ENCODE measurements around the gene RXRB. TPM values are rescaled to one million over a fixed set of nuclear protein-coding genes. Genes with fewer than 3 reads are reported as not detected.

RXRB gene
- total and polyA plus RNA-seq, 2 donors (not counting 3 experiments of a cell fraction or from before 2014, with no cell fraction given): 43.4 to 44.4 TPM

DNA sequence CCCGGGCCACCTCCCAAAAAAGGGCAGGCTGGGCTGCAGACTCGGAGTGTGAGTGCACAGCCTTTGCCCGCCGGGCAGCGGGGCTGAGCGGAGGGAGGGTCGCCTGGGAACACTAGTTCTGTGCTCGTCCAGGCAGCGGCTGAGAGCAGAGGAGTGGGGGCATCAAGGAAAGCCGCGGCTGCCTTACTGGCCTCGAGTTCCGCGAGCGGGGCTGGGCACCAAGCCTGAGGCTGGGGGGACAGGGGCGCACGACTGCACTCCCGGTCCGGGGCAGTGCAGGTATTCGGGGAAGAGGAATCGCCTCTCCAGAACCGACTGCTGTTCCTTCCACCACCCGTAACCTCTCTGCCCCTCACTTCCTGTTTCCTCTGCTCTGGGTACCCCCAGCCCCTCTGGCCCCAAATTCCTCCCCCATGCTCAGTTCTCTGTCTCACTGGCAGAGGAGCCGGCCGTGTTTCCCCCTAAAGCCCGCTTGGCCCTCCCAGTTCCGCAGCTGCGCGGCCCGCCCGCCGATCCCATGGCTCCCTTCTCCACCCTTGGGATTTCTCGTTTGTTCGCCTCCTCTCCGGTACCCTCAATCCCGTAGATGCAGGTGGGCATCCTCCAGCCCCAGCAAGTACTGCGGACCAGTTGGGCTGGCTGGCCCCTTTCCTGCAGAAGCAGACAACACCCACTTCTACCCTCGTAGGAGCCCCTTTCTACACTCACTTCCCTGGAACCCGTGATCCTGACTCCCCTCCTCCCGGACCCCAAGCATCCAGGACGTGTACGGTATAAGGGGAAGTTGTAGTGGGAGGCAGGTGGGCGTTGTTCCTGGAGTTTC lies 12.9 kb upstream of the RXRB start:
- peak; percentile 15 for FAIRE-seq
- POLR2A ChIA-PET: interaction anchor here (0.6 kb wide), 1 partner anchor 104 kb away, joined by 4 read pairs; the partner anchor contains the start of gene ZBTB22
- intact Hi-C loops (cut with micrococcal nuclease): no loop called here

DNA sequence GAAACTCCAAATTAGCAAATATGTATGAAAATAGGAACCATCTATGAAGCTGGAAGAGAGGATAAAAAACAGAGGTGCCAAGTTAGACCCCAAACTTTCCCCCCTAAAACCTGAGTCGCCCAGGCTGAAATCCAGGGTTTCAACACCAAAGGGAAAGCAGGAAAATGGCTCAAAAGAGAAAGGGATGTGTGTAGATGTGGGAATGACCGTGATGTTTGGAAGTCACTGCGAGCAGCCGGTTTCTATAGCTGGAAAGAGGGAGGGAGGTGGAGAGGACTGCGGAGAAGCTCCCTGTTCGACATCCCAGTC lies 12.3 kb upstream of the RXRB start:
- H2AFZ ChIP-seq (ENCODE audit: low read depth, low read length): peak overlapping the region; percentile 8

More for the DNA sequence above, 12.9 kb upstream of the RXRB start:
- H3K79me2 ChIP-seq (ENCODE audit: control insufficient read depth, insufficient read depth, low read length): no peaks in the 10 kb centered on the region
- dilution Hi-C loops (cut with MboI; ENCODE audit: extremely low pct_ligation_motif_present, low sequenced_read_pairs): no loop called here
- no peak for DNase-seq (ENCODE audit: low read depth, low spot score)
- H3K4me3 ChIP-seq (replicated peaks in 1 of 3; ENCODE audit: insufficient read depth in 1 of 3, low read depth in 1 of 3, low read length in 3 of 3): peak overlapping the region; percentile 26 to 48 (median 30)
- no TSS peak for BruUV-seq (replicated peaks)
- H3K4me1 ChIP-seq (ENCODE audit: control insufficient read depth, extremely low read depth, insufficient read depth, low read length): peaks cover 8% of the 10 kb centered on the region
- CTCF ChIA-PET: interaction anchor here (0.9 to 1.9 kb wide), 2 partner anchors 33 to 35 kb away, joined by 3 to 13 read pairs; no protein-coding TSS in a partner anchor
- no peaks in the 10 kb centered on the region for H4K20me1 ChIP-seq (replicated peaks; ENCODE audit: control insufficient read depth, extremely low read depth, insufficient read depth, low read length)
- no peak overlapping the region for H3K9ac ChIP-seq (replicated peaks; ENCODE audit: extremely low read depth, insufficient read depth, low read length)
- peak overlapping the region; percentile 8 for H2AFZ ChIP-seq (ENCODE audit: low read depth, low read length)
- peaks cover 0 to 3% of the 10 kb centered on the region in 2 experiments for H3K36me3 ChIP-seq (ENCODE audit: control insufficient read depth in 2 of 2, extremely low read depth in 1 of 2, insufficient read depth in 2 of 2, low read length in 2 of 2)
- TF ChIP-seq FOS (IDR thresholded peaks at IDR 0.05; ENCODE audit: borderline replicate concordance, insufficient read depth, low read length) (no peak), POLR2AphosphoS5 (IDR thresholded peaks at IDR 0.05; ENCODE audit: insufficient read depth, low read depth, low read length) (peak; percentile 47), POLR2A (IDR thresholded peaks at IDR 0.05; ENCODE audit: low read depth, low read length) (peak; percentile 66)
- peaks cover 3 to 7% of the 10 kb centered on the region in 2 experiments for H3K27me3 ChIP-seq (ENCODE audit: control insufficient read depth in 2 of 2, insufficient read depth in 2 of 2, low read length in 2 of 2)
- H3K9me3 ChIP-seq (replicated peaks; ENCODE audit: control insufficient read depth, insufficient read depth, low read length): no peaks in the 10 kb centered on the region
- H3K27ac ChIP-seq (ENCODE audit: insufficient read depth, low read depth, low read length): no peak overlapping the region
- H3K9me1 ChIP-seq (replicated peaks; ENCODE audit: control insufficient read depth, extremely low read depth, insufficient read depth, low read length): no peaks in the 10 kb centered on the region
- H3K4me2 ChIP-seq (ENCODE audit: insufficient read depth, low read length): peak overlapping the region; percentile 89

More for the DNA sequence above, 12.3 kb upstream of the RXRB start:
- TF ChIP-seq, protein P1, sequence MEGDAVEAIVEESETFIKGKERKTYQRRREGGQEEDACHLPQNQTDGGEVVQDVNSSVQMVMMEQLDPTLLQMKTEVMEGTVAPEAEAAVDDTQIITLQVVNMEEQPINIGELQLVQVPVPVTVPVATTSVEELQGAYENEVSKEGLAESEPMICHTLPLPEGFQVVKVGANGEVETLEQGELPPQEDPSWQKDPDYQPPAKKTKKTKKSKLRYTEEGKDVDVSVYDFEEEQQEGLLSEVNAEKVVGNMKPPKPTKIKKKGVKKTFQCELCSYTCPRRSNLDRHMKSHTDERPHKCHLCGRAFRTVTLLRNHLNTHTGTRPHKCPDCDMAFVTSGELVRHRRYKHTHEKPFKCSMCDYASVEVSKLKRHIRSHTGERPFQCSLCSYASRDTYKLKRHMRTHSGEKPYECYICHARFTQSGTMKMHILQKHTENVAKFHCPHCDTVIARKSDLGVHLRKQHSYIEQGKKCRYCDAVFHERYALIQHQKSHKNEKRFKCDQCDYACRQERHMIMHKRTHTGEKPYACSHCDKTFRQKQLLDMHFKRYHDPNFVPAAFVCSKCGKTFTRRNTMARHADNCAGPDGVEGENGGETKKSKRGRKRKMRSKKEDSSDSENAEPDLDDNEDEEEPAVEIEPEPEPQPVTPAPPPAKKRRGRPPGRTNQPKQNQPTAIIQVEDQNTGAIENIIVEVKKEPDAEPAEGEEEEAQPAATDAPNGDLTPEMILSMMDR (IDR thresholded peaks at IDR 0.05; ENCODE audit: extremely low read depth in 1 of 2, insufficient read depth in 1 of 2, low read depth in 1 of 2, low read length in 2 of 2): no peak
- no peak for TF ChIP-seq GATA2 (IDR thresholded peaks at IDR 0.05; ENCODE audit: insufficient read depth, insufficient read length, low read depth, low read length)
- TF ChIP-seq, protein P2, sequence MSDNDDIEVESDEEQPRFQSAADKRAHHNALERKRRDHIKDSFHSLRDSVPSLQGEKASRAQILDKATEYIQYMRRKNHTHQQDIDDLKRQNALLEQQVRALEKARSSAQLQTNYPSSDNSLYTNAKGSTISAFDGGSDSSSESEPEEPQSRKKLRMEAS (IDR thresholded peaks at IDR 0.05; ENCODE audit: insufficient read depth, insufficient read length): no peak
- DNase-seq (ENCODE audit: low read depth, low spot score): no peak
- H3K27me3 ChIP-seq (ENCODE audit: control insufficient read depth in 2 of 2, insufficient read depth in 2 of 2, low read length in 2 of 2): peaks cover 3 to 5% of the 10 kb centered on the region in 2 experiments
- H3K9ac ChIP-seq (replicated peaks; ENCODE audit: extremely low read depth, insufficient read depth, low read length): no peak overlapping the region
- BruUV-seq (replicated peaks): no TSS peak
- no peak for FAIRE-seq
- peak overlapping the region; percentile 89 for H3K4me2 ChIP-seq (ENCODE audit: insufficient read depth, low read length)
- H3K27ac ChIP-seq (ENCODE audit: insufficient read depth, low read depth, low read length): no peak overlapping the region
- dilution Hi-C loops (cut with MboI; ENCODE audit: extremely low pct_ligation_motif_present, low sequenced_read_pairs): no loop called here
- ChIA-PET POLR2A (interaction anchor here (0.6 kb wide), 1 partner anchor 105 kb away, joined by 4 read pairs; the partner anchor contains the start of gene ZBTB22), CTCF (interaction anchor here (0.9 to 1.9 kb wide), 2 partner anchors 34 to 36 kb away, joined by 3 to 13 read pairs; no protein-coding TSS in a partner anchor)
- H3K4me1 ChIP-seq (ENCODE audit: control insufficient read depth, extremely low read depth, insufficient read depth, low read length): peaks cover 8% of the 10 kb centered on the region
- no peaks in the 10 kb centered on the region for H3K79me2 ChIP-seq (ENCODE audit: control insufficient read depth, insufficient read depth, low read length)
- no peaks in the 10 kb centered on the region for H3K9me1 ChIP-seq (replicated peaks; ENCODE audit: control insufficient read depth, extremely low read depth, insufficient read depth, low read length)
- intact Hi-C loops (cut with micrococcal nuclease): no loop called here
- peaks cover 0 to 3% of the 10 kb centered on the region in 2 experiments for H3K36me3 ChIP-seq (ENCODE audit: control insufficient read depth in 2 of 2, extremely low read depth in 1 of 2, insufficient read depth in 2 of 2, low read length in 2 of 2)
- H3K4me3 ChIP-seq (replicated peaks in 1 of 3; ENCODE audit: insufficient read depth in 1 of 3, low read depth in 1 of 3, low read length in 3 of 3): peak overlapping the region; percentile 26 to 48 (median 30)
- H3K9me3 ChIP-seq (replicated peaks; ENCODE audit: control insufficient read depth, insufficient read depth, low read length): no peaks in the 10 kb centered on the region
- no peaks in the 10 kb centered on the region for H4K20me1 ChIP-seq (replicated peaks; ENCODE audit: control insufficient read depth, extremely low read depth, insufficient read depth, low read length)
